Prostate gland (tissue), 2 donors: ENCODE results near the gene IRS2. TPM values are rescaled to one million over a fixed set of nuclear protein-coding genes. Genes with fewer than 3 reads are reported as not detected.

Source experiments
- DNase-seq: peaks from one replicate; pipeline ENCODE4 v3.0.0-alpha.2; 2019; ENCODE audit warnings: low spot score
- H3K27ac ChIP-seq, 2 donors: fragments of 200-600 bp; sonication (generic); 2 replicates each; pipeline ENCODE4 v1.5.1; 2017 to 2019
- H3K27me3 ChIP-seq: fragments of 200-600 bp; sonication (generic); replicated peaks from 2 replicates; pipeline ENCODE4 v1.5.1; 2019; ENCODE audit not compliant: insufficient read depth
- H3K36me3 ChIP-seq, 2 donors: fragments of 200-600 bp; sonication (generic); 1 replicate in 1 of 2; 2 replicates in 1 of 2; pipeline versions ENCODE4 v1.5.1 to v1.8.1; 2017 to 2019
- H3K4me1 ChIP-seq: fragments of 200-600 bp; sonication (generic); replicated peaks from 2 replicates; pipeline ENCODE4 v1.5.1; 2019
- H3K4me3 ChIP-seq, 2 donors: fragments of 200-600 bp; sonication (generic); 2 replicates each; pipeline ENCODE4 v1.5.1; 2017 to 2019
- H3K9me3 ChIP-seq: fragments of 200-600 bp; sonication (generic); 2 replicates; pipeline ENCODE4 v1.5.1; 2017
- POLR2A ChIP-seq: fragments of 450-650 bp; IDR thresholded peaks from one replicate; pipeline ENCODE4 v1.6.1; 2016; ENCODE audit warnings: antibody characterized with exemption, mild to moderate bottlenecking
- POLR2AphosphoS5 ChIP-seq: sonication (generic); formaldehyde crosslinking; IDR thresholded peaks from one replicate; pipeline ENCODE4 v1.6.1; 2017; ENCODE audit warnings: antibody characterized with exemption
- WGBS: methylation state at CpG from one replicate; pipeline ENCODE4 v1.1.5; 2018; 5-methylcytosine and 5-hydroxymethylcytosine counted together
- intact Hi-C: fragments of 100-400 bp; cut with DNase I; formaldehyde crosslinking; loops from one replicate; pipeline ENCODE4 v1.14.2; 2022
- total RNA-seq, 2 donors: library from RNA; depleted of rRNA; stranded (reverse); fragments of >200 nt; gene quantifications; one replicate each; pipeline ENCODE4 v1.1.0, GENCODE V29; 2016
- TF ChIP-seq, protein P1 (sequence below), 4 experiments: fragments of 200-600 bp in 2 of 4; fragments of 450-650 bp in 2 of 4; sonication (generic) in 2 of 4; IDR thresholded peaks; 1 replicate in 3 of 4; 2 replicates in 1 of 4; pipeline ENCODE4 v1.5.1; 2016 to 2019; ENCODE audit warnings: antibody characterized with exemption in 4 of 4, mild to moderate bottlenecking in 2 of 4, moderate library complexity in 2 of 4

Gene IRS2
- total RNA-seq, 2 donors from 2014 or later = 43.5 to 54.8 TPM

GRCh38 chr13:109779876-109780510 is 6.4 kb downstream of the IRS2 start:
- Histone ChIP-seq H3K27ac (peak overlapping the region; percentile 69 to 79), H3K27me3 (no peaks in the 10 kb centered on the region), H3K9me3 (no peaks in the 10 kb centered on the region), H3K4me1 (peaks cover 9% of the 10 kb centered on the region), H3K36me3 (peaks cover 9 to 22% of the 10 kb centered on the region in 2 donors), H3K4me3 (peak overlapping the region; percentile 27 to 70)
- intact Hi-C loops = loop anchor here (5.0 to 10.0 kb wide), 3 partner anchors 245 to 818 kb away; no protein-coding TSS in a partner anchor
- TF ChIP-seq POLR2AphosphoS5 = no peak
- TF ChIP-seq POLR2A = no peak
- TF ChIP-seq, protein P1, sequence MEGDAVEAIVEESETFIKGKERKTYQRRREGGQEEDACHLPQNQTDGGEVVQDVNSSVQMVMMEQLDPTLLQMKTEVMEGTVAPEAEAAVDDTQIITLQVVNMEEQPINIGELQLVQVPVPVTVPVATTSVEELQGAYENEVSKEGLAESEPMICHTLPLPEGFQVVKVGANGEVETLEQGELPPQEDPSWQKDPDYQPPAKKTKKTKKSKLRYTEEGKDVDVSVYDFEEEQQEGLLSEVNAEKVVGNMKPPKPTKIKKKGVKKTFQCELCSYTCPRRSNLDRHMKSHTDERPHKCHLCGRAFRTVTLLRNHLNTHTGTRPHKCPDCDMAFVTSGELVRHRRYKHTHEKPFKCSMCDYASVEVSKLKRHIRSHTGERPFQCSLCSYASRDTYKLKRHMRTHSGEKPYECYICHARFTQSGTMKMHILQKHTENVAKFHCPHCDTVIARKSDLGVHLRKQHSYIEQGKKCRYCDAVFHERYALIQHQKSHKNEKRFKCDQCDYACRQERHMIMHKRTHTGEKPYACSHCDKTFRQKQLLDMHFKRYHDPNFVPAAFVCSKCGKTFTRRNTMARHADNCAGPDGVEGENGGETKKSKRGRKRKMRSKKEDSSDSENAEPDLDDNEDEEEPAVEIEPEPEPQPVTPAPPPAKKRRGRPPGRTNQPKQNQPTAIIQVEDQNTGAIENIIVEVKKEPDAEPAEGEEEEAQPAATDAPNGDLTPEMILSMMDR (IDR thresholded peaks at IDR 0.05) = no peak
- DNase-seq = no peak
- WGBS = 59% methylated on average over 7 of the region's 7 CpGs

DNA sequence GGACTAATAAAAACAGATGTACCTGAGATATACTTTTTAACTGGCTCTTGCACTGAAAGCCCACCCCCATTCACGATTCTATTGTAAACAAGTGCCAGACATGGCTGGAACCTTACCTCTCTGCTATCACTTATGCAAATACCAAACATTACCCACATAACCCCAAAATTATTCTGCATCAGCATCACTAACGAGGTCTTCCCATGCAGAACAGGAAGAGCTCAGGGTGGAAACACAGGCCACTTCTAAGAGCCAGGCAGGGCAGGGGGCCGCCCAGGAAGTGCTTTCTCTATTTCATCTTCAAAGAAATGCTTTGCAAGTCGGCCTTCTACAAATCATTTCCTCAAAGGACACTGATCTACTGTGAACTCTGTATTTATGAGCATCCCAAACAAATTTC is 7.3 kb downstream of the IRS2 start:
- TF ChIP-seq POLR2AphosphoS5 = no peak
- no peak for TF ChIP-seq POLR2A
- TF ChIP-seq, protein P1 (IDR thresholded peaks at IDR 0.05) = no peak
- intact Hi-C loops = no loop called here
- peaks cover 9% of the 10 kb centered on the region for H3K4me1 ChIP-seq
- 35% methylated on average over 4 of the region's 4 CpGs for WGBS
- peak overlapping the region; percentile 69 to 79 for H3K27ac ChIP-seq
- no peaks in the 10 kb centered on the region for H3K9me3 ChIP-seq
- no peak for DNase-seq
- peaks cover 9 to 18% of the 10 kb centered on the region in 2 donors for H3K36me3 ChIP-seq
- H3K4me3 ChIP-seq = peak overlapping the region; percentile 5 to 70
- H3K27me3 ChIP-seq = no peaks in the 10 kb centered on the region

GRCh38 chr13:109778102-109778542 is 8.3 kb downstream of the IRS2 start:
- no peak for TF ChIP-seq POLR2AphosphoS5
- TF ChIP-seq, protein P1 (IDR thresholded peaks at IDR 0.05) = no peak
- no peak for TF ChIP-seq POLR2A
- no peaks in the 10 kb centered on the region for H3K9me3 ChIP-seq
- peak overlapping the region; percentile 16 to 79 for H3K27ac ChIP-seq
- 30% methylated on average over 6 of the region's 6 CpGs for WGBS
- H3K36me3 ChIP-seq = peaks cover 4 to 9% of the 10 kb centered on the region in 2 donors
- H3K4me1 ChIP-seq = peaks cover 3% of the 10 kb centered on the region
- H3K27me3 ChIP-seq = no peaks in the 10 kb centered on the region
- intact Hi-C loops = no loop called here
- DNase-seq = no peak
- peak overlapping the region in 1 of 2 donors; percentile 10 for H3K4me3 ChIP-seq

GRCh38 chr13:109776575-109776974 is 9.8 kb downstream of the IRS2 start:
- Histone ChIP-seq H3K4me3 (no peak overlapping the region), H3K9me3 (no peaks in the 10 kb centered on the region), H3K36me3 (no peaks in the 10 kb centered on the region), H3K27me3 (no peaks in the 10 kb centered on the region), H3K4me1 (no peaks in the 10 kb centered on the region), H3K27ac (no peak overlapping the region)
- DNase-seq = no peak
- intact Hi-C loops = no loop called here
- TF ChIP-seq, protein P1 (IDR thresholded peaks at IDR 0.05) = no peak
- TF ChIP-seq POLR2A (no peak), POLR2AphosphoS5 (no peak)

- Histone ChIP-seq H3K27ac (no peak overlapping the region), H3K9me3 (no peaks in the 10 kb centered on the region), H3K4me1 (no peaks in the 10 kb centered on the region), H3K27me3 (no peaks in the 10 kb centered on the region), H3K36me3 (peaks cover 0 to 6% of the 10 kb centered on the region in 2 donors), H3K4me3 (no peak overlapping the region)
- intact Hi-C loops = no loop called here
- TF ChIP-seq POLR2A = no peak
- TF ChIP-seq POLR2AphosphoS5 = no peak
- TF ChIP-seq, protein P1 (IDR thresholded peaks at IDR 0.05) = no peak
- no peak for DNase-seq
- 94% methylated on average over 4 of the region's 4 CpGs for WGBS
These were observed 12.6 kb downstream of the IRS2 start for GRCh38 chr13:109773786-109774185.
